GM12892 (cell line): Measurements from ENCODE around the gene CYCS. TPM values are rescaled to one million over a fixed set of nuclear protein-coding genes. Genes with fewer than 3 reads are reported as not detected.
"Not testable (repeated sequence)": the region's sequence is repeated elsewhere in the genome, so short reads cannot be mapped to it uniquely, and the experiment has no call there.

Source experiments
- DNase-seq: peaks from one replicate; pipeline ENCODE4 v3.0.0; 2011; ENCODE audit not compliant: insufficient read length
- FAIRE-seq: peaks from 2 replicates; lab custom pipeline; 2011; peaks lifted over from hg19 to GRCh38; lab: Jason Lieb, UNC
- POLR2A ChIP-seq: IDR thresholded peaks from 2 replicates; pipeline ENCODE4 v1.6.1; 2011; ENCODE audit warnings: low read depth, low read length, control low read depth
- POLR2AphosphoS5 ChIP-seq: IDR thresholded peaks from 2 replicates; pipeline ENCODE4 v1.6.1; 2011; ENCODE audit warnings: low read depth, low read length, control low read depth
- TAF1 ChIP-seq: IDR thresholded peaks from 2 replicates; pipeline ENCODE4 v1.6.1; 2011; ENCODE audit warnings: low read depth, mild to moderate bottlenecking, control low read depth, low read length, borderline replicate concordance
- polyA plus RNA-seq: library from polyadenylated mRNA; unstranded; fragments of >200 nt; gene quantifications from one replicate; pipeline ENCODE4 v1.2.1, GENCODE V29; 2012; ENCODE audit warnings: missing spikeins, inconsistent platforms; ENCODE audit not compliant: missing spikeins

Gene CYCS
- polyA plus RNA-seq: 236 TPM

DNA sequence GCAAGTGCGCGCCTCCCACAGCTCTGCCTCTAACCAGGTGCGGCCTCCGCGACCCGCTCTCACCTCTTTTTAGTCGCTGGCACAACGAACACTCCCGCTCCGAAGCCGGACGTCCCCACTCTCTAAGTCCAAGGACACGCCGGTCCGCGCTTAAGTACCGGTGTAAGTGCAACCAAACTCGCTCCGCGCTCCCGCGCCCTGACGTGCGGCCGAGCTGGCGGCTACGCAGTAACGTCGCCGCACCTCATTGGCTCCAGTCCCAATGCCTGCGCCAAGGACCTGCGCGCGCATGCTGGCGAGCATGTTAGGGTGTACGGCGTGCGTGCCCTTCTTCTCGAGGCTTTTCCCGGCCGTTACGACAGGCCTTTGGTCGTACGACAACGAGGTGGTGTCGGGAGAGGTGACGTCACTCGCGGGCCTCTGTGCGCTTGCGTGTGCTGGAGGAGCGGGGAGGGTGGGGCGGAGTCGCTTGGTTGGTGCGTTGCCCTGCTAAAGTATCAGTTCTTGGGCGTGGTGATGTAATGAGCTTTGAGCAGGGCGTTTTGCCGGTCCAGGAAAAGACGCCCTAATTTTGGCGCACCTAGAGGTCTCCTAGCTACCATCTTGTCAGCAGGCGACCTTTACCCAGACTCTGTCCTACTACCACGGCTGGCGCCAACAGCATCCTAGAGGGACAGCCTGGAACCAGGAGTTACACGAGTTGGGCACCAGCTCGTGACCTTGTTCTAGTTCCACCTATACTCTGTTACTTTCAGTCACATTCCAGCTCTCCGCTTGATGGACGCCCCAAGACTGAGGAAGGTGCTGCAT lies at the start of gene CYCS:
TSS of gene CYCS (minus strand) at position 124 of the 810 bp plus-strand sequence. CDS start 1,141 bp downstream, outside the sequence.
- FAIRE-seq (peak; percentile 100), DNase-seq (peak; percentile 73)
- TF ChIP-seq POLR2A (peak; percentile 100), POLR2AphosphoS5 (peak; percentile 100), TAF1 (peak; percentile 97)

- DNase-seq (no peak), FAIRE-seq (no peak)
- TF ChIP-seq POLR2AphosphoS5 (no peak), POLR2A (no peak), TAF1 (no peak)
Measured at GRCh38 chr7:25173184-25173583, 48.1 kb upstream of the CYCS start.

- TF ChIP-seq POLR2AphosphoS5: no peak
- no peak for TF ChIP-seq TAF1
- no peak for TF ChIP-seq POLR2A
- FAIRE-seq: no peak
- DNase-seq: no peak
Measured at GRCh38 chr7:25171516-25171915, 46.5 kb upstream of the CYCS start.

DNA sequence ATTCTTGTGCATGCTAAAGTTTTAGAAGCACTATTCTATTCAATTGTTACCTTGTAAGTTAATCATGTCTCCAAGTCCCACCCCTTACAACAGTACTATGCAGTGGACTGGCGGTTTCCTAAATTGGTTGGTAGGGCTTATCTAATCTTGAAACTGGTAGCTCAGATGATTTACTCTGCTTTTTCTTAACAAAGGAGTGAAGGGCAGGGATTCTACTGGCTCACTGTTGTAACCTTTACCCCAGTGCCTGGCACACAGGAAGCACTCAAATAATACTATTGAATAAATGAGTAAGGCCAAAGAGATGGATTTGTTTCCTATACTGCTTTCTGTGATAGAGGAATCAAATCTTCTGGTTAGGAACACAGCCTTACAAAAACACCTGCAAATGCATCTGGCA lies 46.0 kb upstream of the CYCS start:
- no peak for FAIRE-seq
- TF ChIP-seq POLR2AphosphoS5 (no peak), TAF1 (no peak), POLR2A (no peak)
- no peak for DNase-seq

GRCh38 chr7:25169683-25170082 lies 44.6 kb upstream of the CYCS start:
- DNase-seq (no peak), FAIRE-seq (no peak)
- TF ChIP-seq POLR2A: no peak
- no peak for TF ChIP-seq POLR2AphosphoS5
- no peak for TF ChIP-seq TAF1

- no peak for FAIRE-seq
- TF ChIP-seq POLR2A: no peak
- no peak for DNase-seq
Measured at GRCh38 chr7:25168145-25168544, 43.1 kb upstream of the CYCS start.

GRCh38 chr7:25167262-25167843 lies 42.3 kb upstream of the CYCS start:
- no peak for FAIRE-seq
- no peak for DNase-seq
- TF ChIP-seq TAF1 (no peak), POLR2AphosphoS5 (no peak), POLR2A (no peak)

GRCh38 chr7:25159983-25160596 lies 35.0 kb upstream of the CYCS start:
- DNase-seq, FAIRE-seq: not testable (repeated sequence)

- DNase-seq (no peak), FAIRE-seq (no peak)
- TF ChIP-seq POLR2A (no peak), POLR2AphosphoS5 (no peak)
Measured at GRCh38 chr7:25158966-25159365, 33.9 kb upstream of the CYCS start.

GRCh38 chr7:25151773-25152172 lies 26.7 kb upstream of the CYCS start:
- DNase-seq (no peak), FAIRE-seq (no peak)
- TF ChIP-seq TAF1 (no peak), POLR2AphosphoS5 (no peak), POLR2A (no peak)

- no peak for TF ChIP-seq POLR2A
- TF ChIP-seq POLR2AphosphoS5: no peak
- TF ChIP-seq TAF1: no peak
- no peak for FAIRE-seq
- DNase-seq: no peak
Measured at GRCh38 chr7:25149836-25150235, 24.8 kb upstream of the CYCS start.
